H1 (cell line): ENCODE data around the gene ZNF350. TPM values are rescaled to one million over a fixed set of nuclear protein-coding genes. Genes with fewer than 3 reads are reported as not detected.
A peak's percentile ranks its signal among the peaks of the same experiment; 100 is the strongest.
"Not testable (repeated sequence)": the region's sequence is repeated elsewhere in the genome, so short reads cannot be mapped to it uniquely, and the experiment has no call there.

ENCODE experiments used
- CTCF ChIA-PET: fragments of 300-600 bp; sonication (Branson Sonifier 250); formaldehyde crosslinking; loops from one replicate; lab custom pipeline; 2021; ENCODE audit not compliant: partially characterized antibody; lab: Charles Lee
- POLR2A ChIA-PET: fragments of 300-600 bp; sonication (Branson Sonifier 250); formaldehyde crosslinking; loops from one replicate; lab custom pipeline; 2021; ENCODE audit warnings: inconsistent platforms; ENCODE audit not compliant: partially characterized antibody; lab: Charles Lee
- DNase-seq, 2 experiments: peaks; one replicate each; pipeline versions ENCODE4 v3.0.0 to v3.0.0-alpha.2; 2010 to 2022; ENCODE audit warnings: low spot score in 2 of 2, low read depth in 1 of 2, mixed read lengths in 1 of 2
- FAIRE-seq: peaks from 2 replicates; lab custom pipeline; 2011; peaks lifted over from hg19 to GRCh38; lab: Jason Lieb, UNC
- H2AFZ ChIP-seq: 2 replicates; pipeline ENCODE4 v1.8.1; 2012; ENCODE audit warnings: low read length, inconsistent platforms
- H2AK5ac ChIP-seq: 2 replicates; pipeline ENCODE4 v1.6.1; 2013; ENCODE audit warnings: low read depth, low read length
- H2BK120ac ChIP-seq: replicated peaks from 2 replicates; pipeline ENCODE3; 2013; ENCODE audit warnings: low read depth, low read length, inconsistent platforms
- H2BK12ac ChIP-seq: 2 replicates; pipeline ENCODE4 v1.6.1; 2013; ENCODE audit warnings: low read depth, low read length
- H2BK15ac ChIP-seq: 2 replicates; pipeline ENCODE4 v1.6.1; 2013; ENCODE audit warnings: low read length
- H2BK20ac ChIP-seq: 2 replicates; pipeline ENCODE4 v1.6.1; 2013; ENCODE audit warnings: low read length
- H2BK5ac ChIP-seq: 2 replicates; pipeline ENCODE4 v1.6.1; 2013; ENCODE audit warnings: low read depth, low read length
- H3K14ac ChIP-seq: 2 replicates; pipeline ENCODE4 v1.6.1; 2013; ENCODE audit warnings: inconsistent platforms; ENCODE audit not compliant: insufficient read length
- H3K18ac ChIP-seq: 2 replicates; pipeline ENCODE4 v1.6.1; 2013; ENCODE audit warnings: low read length; ENCODE audit errors: extremely low read depth
- H3K23ac ChIP-seq: 2 replicates; pipeline ENCODE4 v1.6.1; 2013; ENCODE audit warnings: inconsistent platforms; ENCODE audit not compliant: insufficient read length
- H3K23me2 ChIP-seq: 2 replicates; pipeline ENCODE4 v1.6.1; 2013; ENCODE audit warnings: low read depth, low read length
- H3K27ac ChIP-seq: 2 replicates; pipeline ENCODE4 v1.6.1; 2011; ENCODE audit warnings: low read depth, low read length, inconsistent platforms
- H3K27me3 ChIP-seq, 4 experiments: replicated peaks in 1 of 4; 1 replicate in 1 of 4; 2 replicates in 3 of 4; pipeline versions ENCODE4 v1.6.1 to v1.8.1; 2011 to 2013; ENCODE audit warnings: low read length in 3 of 4, mild to moderate bottlenecking in 3 of 4, inconsistent platforms in 2 of 4, mixed read lengths in 2 of 4, moderate library complexity in 1 of 4; ENCODE audit not compliant: control insufficient read depth in 3 of 4, insufficient read depth in 3 of 4; ENCODE audit errors: extremely low read depth in 1 of 4
- H3K36me3 ChIP-seq, 4 experiments: 2 replicates each; pipeline versions ENCODE4 v1.6.1 to v1.8.1; 2011 to 2013; ENCODE audit warnings: mild to moderate bottlenecking in 4 of 4, low read length in 3 of 4, moderate library complexity in 2 of 4, control low read depth in 1 of 4, inconsistent platforms in 1 of 4; ENCODE audit not compliant: insufficient read depth in 4 of 4, control insufficient read depth in 2 of 4
- H3K4ac ChIP-seq: replicated peaks from 2 replicates; pipeline ENCODE3; 2013; ENCODE audit warnings: low read length, low read depth, mixed read lengths, inconsistent platforms; ENCODE audit not compliant: insufficient read length
- H3K4me1 ChIP-seq, 4 experiments: replicated peaks in 1 of 4; 1 replicate in 1 of 4; 2 replicates in 3 of 4; pipeline versions ENCODE4 v1.6.1 to v1.8.1; 2011 to 2013; ENCODE audit warnings: low read length in 3 of 4, inconsistent platforms in 2 of 4, mixed read lengths in 1 of 4; ENCODE audit not compliant: insufficient read depth in 4 of 4, control insufficient read depth in 3 of 4
- H3K4me2 ChIP-seq, 2 experiments: 2 replicates each; pipeline versions ENCODE4 v1.6.1 to v1.8.1; 2011 to 2013; ENCODE audit warnings: low read depth in 2 of 2, low read length in 2 of 2, control low read depth in 1 of 2, inconsistent platforms in 1 of 2, mild to moderate bottlenecking in 1 of 2; ENCODE audit not compliant: insufficient read depth in 1 of 2
- H3K4me3 ChIP-seq, 4 experiments: fragments of 200-600, 300-600 bp in 1 of 4; sonication (generic), shearing (Covaris generic), sonication (Bioruptor Twin) in 1 of 4; 2 replicates each; pipeline versions ENCODE4 v1.5.1 to v1.8.1; 2011 to 2016; ENCODE audit warnings: low read length in 4 of 4, low read depth in 3 of 4, control low read depth in 2 of 4, inconsistent platforms in 2 of 4, mild to moderate bottlenecking in 2 of 4, mixed read lengths in 1 of 4, moderate library complexity in 1 of 4; ENCODE audit not compliant: insufficient read depth in 2 of 4; ENCODE audit errors: extremely low read depth in 1 of 4
- H3K56ac ChIP-seq: replicated peaks from 2 replicates; pipeline ENCODE3; 2013; ENCODE audit warnings: low read depth, mild to moderate bottlenecking, mixed read lengths, low read length, inconsistent platforms; ENCODE audit not compliant: insufficient read length
- H3K79me1 ChIP-seq: 2 replicates; pipeline ENCODE4 v1.6.1; 2013; ENCODE audit warnings: low read depth, low read length, control low read depth
- H3K79me2 ChIP-seq, 2 experiments: 2 replicates each; pipeline versions ENCODE4 v1.6.1 to v1.8.1; 2012 to 2013; ENCODE audit warnings: low read length in 2 of 2, mild to moderate bottlenecking in 2 of 2, inconsistent platforms in 1 of 2; ENCODE audit not compliant: insufficient read depth in 2 of 2, control insufficient read depth in 1 of 2
- H3K9ac ChIP-seq, 4 experiments: replicated peaks in 1 of 4; 1 replicate in 1 of 4; 2 replicates in 3 of 4; pipeline versions ENCODE4 v1.6.1 to v1.8.1; 2011 to 2013; ENCODE audit warnings: low read depth in 3 of 4, low read length in 3 of 4, control low read depth in 2 of 4, mild to moderate bottlenecking in 2 of 4, moderate library complexity in 2 of 4, inconsistent platforms in 1 of 4; ENCODE audit errors: extremely low read depth in 1 of 4
- H3K9me3 ChIP-seq, 2 experiments: 2 replicates each; pipeline versions ENCODE4 v1.6.1 to v1.8.1; 2012 to 2013; ENCODE audit warnings: mild to moderate bottlenecking in 2 of 2, moderate library complexity in 2 of 2, control low read depth in 1 of 2, inconsistent platforms in 1 of 2, low read depth in 1 of 2, low read length in 1 of 2, mixed read lengths in 1 of 2; ENCODE audit not compliant: insufficient read depth in 2 of 2
- H4K20me1 ChIP-seq, 2 experiments: replicated peaks in 1 of 2; 2 replicates each; pipeline versions ENCODE3 to v1.8.1; 2011 to 2013; ENCODE audit warnings: inconsistent platforms in 2 of 2, low read length in 2 of 2, mild to moderate bottlenecking in 1 of 2; ENCODE audit not compliant: insufficient read depth in 2 of 2, control insufficient read depth in 1 of 2
- H4K5ac ChIP-seq: 2 replicates; pipeline ENCODE4 v1.6.1; 2013; ENCODE audit warnings: low read length, low read depth, mixed read lengths, inconsistent platforms; ENCODE audit not compliant: insufficient read length
- H4K8ac ChIP-seq: 2 replicates; pipeline ENCODE4 v1.8.0; 2013; ENCODE audit warnings: mild to moderate bottlenecking, moderate library complexity, low read length, inconsistent platforms; ENCODE audit not compliant: insufficient read depth; ENCODE audit errors: extremely low read depth
- H4K91ac ChIP-seq: replicated peaks from 2 replicates; pipeline ENCODE3; 2013; ENCODE audit warnings: low read length, mixed read lengths, inconsistent platforms; ENCODE audit not compliant: insufficient read length
- CHD2 ChIP-seq: IDR thresholded peaks from 2 replicates; pipeline ENCODE4 v1.6.1; 2012; ENCODE audit warnings: low read length, improper control_type of control experiment
- KDM1A ChIP-seq: fragments of 200-600, 300-600 bp; sonication (generic); IDR thresholded peaks from 2 replicates; pipeline ENCODE4 v1.7.1; 2016; ENCODE audit warnings: mild to moderate bottlenecking, low read length, borderline replicate concordance
- KDM5A ChIP-seq: fragments of 200-600 bp; IDR thresholded peaks from 2 replicates; pipeline ENCODE4 v1.7.1; 2012; ENCODE audit warnings: mild to moderate bottlenecking, low read length, inconsistent platforms, mixed read lengths
- RXRA ChIP-seq: IDR thresholded peaks from 2 replicates; pipeline ENCODE4 v1.6.1; 2011; ENCODE audit warnings: low read depth, mild to moderate bottlenecking, low read length, moderate library complexity; ENCODE audit not compliant: insufficient read depth
- SIN3A ChIP-seq, 2 experiments: IDR thresholded peaks in 1 of 2; conservative IDR thresholded peaks in 1 of 2; 2 replicates each; pipeline ENCODE4 v1.6.1; 2011 to 2012; ENCODE audit warnings: low read length in 2 of 2, improper control_type of control experiment in 1 of 2, low read depth in 1 of 2, mild to moderate bottlenecking in 1 of 2
- TBP ChIP-seq: IDR thresholded peaks from 2 replicates; pipeline ENCODE4 v1.6.1; 2011; ENCODE audit warnings: low read depth, low read length, improper control_type of control experiment
- ZNF274 ChIP-seq: IDR thresholded peaks from 2 replicates; pipeline ENCODE4 v1.7.0; 2012; ENCODE audit warnings: low read length, borderline replicate concordance; ENCODE audit errors: extremely low read depth
- WGBS, 2 experiments: shearing (Covaris generic) in 1 of 2; methylation state at CpG; one replicate each; pipeline versions ENCODE4 v1.1.6 to v1.1.7; 2013 to 2015; ENCODE audit warnings: low lambda C conversion rate in 2 of 2, mixed read lengths in 2 of 2, inconsistent platforms in 1 of 2, low coverage in 1 of 2, missing lambda C conversion rate in 1 of 2; ENCODE audit not compliant: insufficient replicate concordance in 2 of 2, insufficient coverage in 1 of 2, insufficient read length in 1 of 2; ENCODE audit errors: extremely low coverage in 1 of 2, missing lambda C conversion rate in 1 of 2; 5-methylcytosine and 5-hydroxymethylcytosine counted together
- polyA plus RNA-seq, 7 experiments: library from polyadenylated mRNA; depleted of rRNA in 3 of 7; stranded (reverse) in 5 of 7; unstranded in 2 of 7; fragments of >200 nt in 5 of 7; fragments of 200-250 nt in 2 of 7; gene quantifications; 1 replicate in 5 of 7; 2 replicates in 1 of 7; 4 replicates in 1 of 7; pipeline versions ENCODE4 v1.2.1 to v1.2.3, GENCODE V29; 2011 to 2013; ENCODE audit warnings: missing spikeins in 2 of 7, mixed read lengths in 2 of 7
- total RNA-seq: library from RNA; stranded (reverse); fragmentation: NEBNext Ultra II Directional; extraction: Animal tissue kit (Norgen Biotek cat#: 25700); gene quantifications from 2 replicates; pipeline ENCODE4 v1.2.1, GENCODE V29; 2021

The ZNF350 gene
- total and polyA plus RNA-seq, 2 of the 8 experiments (the other 6 are each of a cell fraction or from before 2014, with no cell fraction given), result 1.7 to 5.3 TPM

DNA sequence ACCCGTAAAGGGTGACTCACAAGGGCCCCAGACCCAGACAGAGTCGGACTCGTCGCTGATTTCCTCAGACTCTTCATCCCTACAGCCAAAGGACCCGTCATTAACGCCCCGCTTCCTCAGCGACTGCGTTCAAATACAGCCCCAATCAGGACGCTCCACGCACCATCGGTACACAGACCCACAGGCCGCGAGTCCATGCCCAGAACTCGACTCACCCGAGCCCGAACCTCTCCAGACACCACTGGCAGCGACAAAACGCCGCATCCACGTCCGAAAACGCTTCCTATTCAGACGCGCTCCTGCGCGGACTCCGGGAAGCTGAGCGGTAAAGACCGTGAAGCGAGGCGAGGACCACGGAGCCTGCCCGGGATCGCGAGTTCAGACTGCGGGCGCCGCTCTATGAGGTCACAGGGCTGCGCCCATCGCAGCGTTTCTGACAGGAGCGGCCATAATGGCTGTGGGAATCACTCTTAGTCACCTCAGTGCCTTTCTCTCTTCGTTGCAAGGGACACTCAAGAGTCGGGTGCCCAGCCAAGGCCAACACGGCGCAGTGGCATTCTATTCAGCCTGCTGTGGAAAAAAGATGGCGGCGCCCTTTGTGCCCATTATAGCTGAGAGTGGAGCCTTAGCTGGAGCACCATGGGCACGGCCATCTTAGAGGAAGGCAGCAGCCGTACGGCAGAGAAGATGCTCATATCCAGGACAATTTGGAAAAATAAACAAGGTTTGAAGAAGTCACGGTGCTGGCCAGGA is 41.6 kb upstream of the ZNF350 start, which contains the start of gene ZNF614 (continued):
- TF ChIP-seq CHD2, result peak; percentile 93
- no peak for TF ChIP-seq RXRA
- no peak for TF ChIP-seq KDM1A
- TF ChIP-seq TBP, result peak; percentile 74
- TF ChIP-seq KDM5A, result peak; percentile 91
- no peak for TF ChIP-seq ZNF274
- peak; percentile 90 to 96; a peak in 2 of 4 replicates for TF ChIP-seq SIN3A (conservative IDR thresholded peaks at IDR 0.05 in 1 of 2, IDR thresholded peaks at IDR 0.05 in 1 of 2; ENCODE audit: low read depth in 1 of 2, low read length in 2 of 2)

DNA sequence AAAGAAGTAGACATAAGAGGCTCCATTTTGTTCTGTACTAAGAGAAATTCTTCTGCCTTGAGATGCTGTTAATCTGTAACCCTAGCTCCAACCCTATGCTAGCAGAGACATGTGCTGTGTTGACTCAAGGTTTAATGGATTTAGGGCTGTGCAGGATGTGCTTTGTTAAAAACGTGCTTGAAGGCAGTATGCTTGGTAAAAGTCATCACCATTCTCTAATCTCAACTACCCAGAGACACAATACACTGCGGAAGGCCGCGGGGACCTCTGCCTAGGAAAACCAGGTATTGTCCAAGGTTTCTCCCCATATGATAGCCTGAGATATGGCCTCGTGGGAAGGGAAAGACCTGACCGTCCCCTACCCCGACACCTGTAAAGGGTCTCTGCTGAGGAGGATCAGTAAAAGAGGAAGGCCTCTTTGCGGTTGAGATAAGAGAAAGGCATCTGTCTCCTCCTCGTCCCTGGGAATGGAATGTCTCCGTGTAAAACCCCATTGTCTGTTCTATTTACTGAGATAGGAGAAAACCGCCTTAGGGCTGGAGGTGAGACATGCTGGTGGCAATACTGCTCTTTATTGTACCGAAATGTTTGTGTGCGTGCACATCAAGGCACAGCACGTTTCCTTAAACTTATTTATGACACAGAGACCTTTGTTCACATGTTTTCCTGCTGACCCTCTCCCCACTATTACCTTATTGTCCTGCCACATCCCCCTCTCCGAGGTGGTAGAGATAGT is 39.8 kb upstream of the ZNF350 start:
- POLR2A ChIA-PET, result interaction anchor here (0.8 kb wide), 1 partner anchor 9 kb away, joined by 5 read pairs; no protein-coding TSS in a partner anchor
- H3K18ac ChIP-seq, FAIRE-seq, H2BK12ac ChIP-seq, H2AK5ac ChIP-seq, H3K4me3 ChIP-seq, H4K91ac ChIP-seq, H3K27me3 ChIP-seq, H3K27ac ChIP-seq, H2AFZ ChIP-seq, H4K20me1 ChIP-seq, H3K9me3 ChIP-seq, H3K9ac ChIP-seq, H3K4me1 ChIP-seq, H3K4ac ChIP-seq, H4K8ac ChIP-seq, H2BK20ac ChIP-seq, H2BK120ac ChIP-seq, H2BK5ac ChIP-seq, CTCF ChIA-PET, H3K56ac ChIP-seq, H3K23ac ChIP-seq, H3K23me2 ChIP-seq, H2BK15ac ChIP-seq, DNase-seq, H3K79me1 ChIP-seq, H3K14ac ChIP-seq, H4K5ac ChIP-seq: not testable (repeated sequence)
- peaks cover 0 to 30% of the 10 kb centered on the region in 2 experiments; a peak in 3 of 4 replicates for H3K79me2 ChIP-seq
- 91% methylated on average over 15 of the region's 15 CpGs; no CpG with 5 or more reads in 1 of the 2 experiments for WGBS, 2 experiments
- H3K36me3 ChIP-seq, result peaks cover 6 to 57% (median 29%) of the 10 kb centered on the region in 4 experiments; a peak in 7 of 8 replicates
- H3K4me2 ChIP-seq, result peak overlapping the region in 1 of 2 experiments; percentile 47; a peak in 1 of 4 replicates
